ENCODE measurements around the gene TMEM132C. TPM values are rescaled to one million over a fixed set of nuclear protein-coding genes. Genes with fewer than 3 reads are reported as not detected.
A peak's percentile ranks its signal among the peaks of the same experiment; 100 is the strongest.
"Not testable (repeated sequence)": the region's sequence is repeated elsewhere in the genome, so short reads cannot be mapped to it uniquely, and the experiment has no call there.

The TMEM132C gene
- total and polyA plus RNA-seq, 5 donors, result 4.9 to 16.3 (median 9.4) TPM

GRCh38 chr12:128474916-128475315, 207.9 kb downstream of the TMEM132C start:
- WGBS, result 81% methylated on average over 10 of the region's 10 CpGs
- no peak overlapping the region for H3K27ac ChIP-seq (ENCODE audit: low read length)
- H3K4me3 ChIP-seq (ENCODE audit: low read length), result no peak overlapping the region
- intact Hi-C loops (cut with DNase I), result no loop called here
- ATAC-seq, result no peak
- no peak for DNase-seq
- no peaks in the 10 kb centered on the region for H3K9me3 ChIP-seq (ENCODE audit: control insufficient read depth, low read length)
- H3K27me3 ChIP-seq (ENCODE audit: control insufficient read depth, insufficient read depth), result no peaks in the 10 kb centered on the region
- no peaks in the 10 kb centered on the region for H3K4me1 ChIP-seq (ENCODE audit: control insufficient read depth, insufficient read depth, low read length)

- no peak overlapping the region for H3K27ac ChIP-seq (ENCODE audit: low read length)
- intact Hi-C loops (cut with DNase I), result no loop called here
- H3K27me3 ChIP-seq (ENCODE audit: control insufficient read depth, insufficient read depth), result no peaks in the 10 kb centered on the region
- 49% methylated on average over 7 of the region's 7 CpGs for WGBS
- DNase-seq (no peak), ATAC-seq (no peak)
- no peak overlapping the region for H3K4me3 ChIP-seq (ENCODE audit: low read length)
- no peaks in the 10 kb centered on the region for H3K9me3 ChIP-seq (ENCODE audit: control insufficient read depth, low read length)
- no peaks in the 10 kb centered on the region for H3K4me1 ChIP-seq (ENCODE audit: control insufficient read depth, insufficient read depth, low read length)
Observed at GRCh38 chr12:128476266-128476665, 209.3 kb downstream of the TMEM132C start.

GRCh38 chr12:128483526-128484255, 216.7 kb downstream of the TMEM132C start:
- H3K4me1 ChIP-seq (ENCODE audit: control insufficient read depth, insufficient read depth, low read length), result no peaks in the 10 kb centered on the region
- ATAC-seq, result no peak
- no peaks in the 10 kb centered on the region for H3K9me3 ChIP-seq (ENCODE audit: control insufficient read depth, low read length)
- no peaks in the 10 kb centered on the region for H3K27me3 ChIP-seq (ENCODE audit: control insufficient read depth, insufficient read depth)
- intact Hi-C loops (cut with DNase I), result no loop called here
- 78% methylated on average over 9 of the region's 9 CpGs for WGBS
- no peak overlapping the region for H3K4me3 ChIP-seq (ENCODE audit: low read length)
- H3K27ac ChIP-seq (ENCODE audit: low read length), result no peak overlapping the region
- DNase-seq, result no peak

- DNase-seq; ATAC-seq; H3K27me3 ChIP-seq (ENCODE audit: control insufficient read depth, insufficient read depth); H3K4me1 ChIP-seq (ENCODE audit: control insufficient read depth, insufficient read depth, low read length); intact Hi-C loops (cut with DNase I); H3K27ac ChIP-seq (ENCODE audit: low read length); H3K4me3 ChIP-seq (ENCODE audit: low read length); H3K9me3 ChIP-seq (ENCODE audit: control insufficient read depth, low read length): not testable (repeated sequence)
- WGBS, result 91% methylated on average over 13 of the region's 13 CpGs
Observed at GRCh38 chr12:128497376-128497775, 230.4 kb downstream of the TMEM132C start.

GRCh38 chr12:128507470-128507869, 240.5 kb downstream of the TMEM132C start:
- Histone ChIP-seq H3K27ac (ENCODE audit: low read length) (no peak overlapping the region), H3K4me1 (ENCODE audit: control insufficient read depth, insufficient read depth, low read length) (no peaks in the 10 kb centered on the region), H3K27me3 (ENCODE audit: control insufficient read depth, insufficient read depth) (no peaks in the 10 kb centered on the region), H3K9me3 (ENCODE audit: control insufficient read depth, low read length) (no peaks in the 10 kb centered on the region), H3K4me3 (ENCODE audit: low read length) (no peak overlapping the region)
- 78% methylated on average over 7 of the region's 7 CpGs for WGBS
- ATAC-seq (no peak), DNase-seq (no peak)
- intact Hi-C loops (cut with DNase I), result no loop called here

- 90% methylated on average over 4 of the region's 4 CpGs for whole genome bisulfite sequencing
- ATAC-seq, result no peak
- intact Hi-C loops (cut with DNase I), result no loop called here
- no peaks in the 10 kb centered on the region for H3K4me1 ChIP-seq (ENCODE audit: control insufficient read depth, insufficient read depth, low read length)
- H3K27ac ChIP-seq (ENCODE audit: low read length), result no peak overlapping the region
- DNase-seq, result no peak
- H3K27me3 ChIP-seq (ENCODE audit: control insufficient read depth, insufficient read depth), result no peaks in the 10 kb centered on the region
- H3K9me3 ChIP-seq (ENCODE audit: control insufficient read depth, low read length), result no peaks in the 10 kb centered on the region
- H3K4me3 ChIP-seq (ENCODE audit: low read length), result no peak overlapping the region
Observed at GRCh38 chr12:128509170-128509569, 242.2 kb downstream of the TMEM132C start.

GRCh38 chr12:128510511-128510910, 243.5 kb downstream of the TMEM132C start:
- Histone ChIP-seq H3K9me3 (ENCODE audit: control insufficient read depth, low read length) (no peaks in the 10 kb centered on the region), H3K4me1 (ENCODE audit: control insufficient read depth, insufficient read depth, low read length) (no peaks in the 10 kb centered on the region), H3K4me3 (ENCODE audit: low read length) (no peak overlapping the region), H3K27me3 (ENCODE audit: control insufficient read depth, insufficient read depth) (no peaks in the 10 kb centered on the region), H3K27ac (ENCODE audit: low read length) (no peak overlapping the region)
- 78% methylated on average over 8 of the region's 8 CpGs for WGBS
- DNase-seq (no peak), ATAC-seq (no peak)
- intact Hi-C loops (cut with DNase I), result no loop called here

GRCh38 chr12:128513331-128513730, 246.4 kb downstream of the TMEM132C start:
- DNase-seq (no peak), ATAC-seq (no peak)
- H3K9me3 ChIP-seq (ENCODE audit: control insufficient read depth, low read length), result no peaks in the 10 kb centered on the region
- H3K27me3 ChIP-seq (ENCODE audit: control insufficient read depth, insufficient read depth), result no peaks in the 10 kb centered on the region
- no peak overlapping the region for H3K4me3 ChIP-seq (ENCODE audit: low read length)
- H3K4me1 ChIP-seq (ENCODE audit: control insufficient read depth, insufficient read depth, low read length), result no peaks in the 10 kb centered on the region
- intact Hi-C loops (cut with DNase I), result no loop called here
- WGBS, result 63% methylated on average over 6 of the region's 6 CpGs
- no peak overlapping the region for H3K27ac ChIP-seq (ENCODE audit: low read length)

GRCh38 chr12:128513831-128514230, 246.9 kb downstream of the TMEM132C start:
- WGBS, result 69% methylated on average over 6 of the region's 6 CpGs

GRCh38 chr12:128518644-128519043, 251.7 kb downstream of the TMEM132C start:
- Histone ChIP-seq H3K27me3 (ENCODE audit: control insufficient read depth, insufficient read depth) (no peaks in the 10 kb centered on the region), H3K27ac (ENCODE audit: low read length) (no peak overlapping the region), H3K4me3 (ENCODE audit: low read length) (no peak overlapping the region), H3K4me1 (ENCODE audit: control insufficient read depth, insufficient read depth, low read length) (no peaks in the 10 kb centered on the region), H3K9me3 (ENCODE audit: control insufficient read depth, low read length) (peaks cover 2% of the 10 kb centered on the region)
- DNase-seq, result no peak
- ATAC-seq, result no peak
- intact Hi-C loops (cut with DNase I), result no loop called here
- 68% methylated on average over 4 of the region's 4 CpGs for WGBS

More at GRCh38 chr12:128513831-128514230, 246.9 kb downstream of the TMEM132C start:
- ATAC-seq (no peak), DNase-seq (no peak)
- intact Hi-C loops (cut with DNase I), result no loop called here
- H3K9me3 ChIP-seq (ENCODE audit: control insufficient read depth, low read length), result no peaks in the 10 kb centered on the region
- H3K27ac ChIP-seq (ENCODE audit: low read length), result no peak overlapping the region
- no peak overlapping the region for H3K4me3 ChIP-seq (ENCODE audit: low read length)
- H3K27me3 ChIP-seq (ENCODE audit: control insufficient read depth, insufficient read depth), result no peaks in the 10 kb centered on the region
- no peaks in the 10 kb centered on the region for H3K4me1 ChIP-seq (ENCODE audit: control insufficient read depth, insufficient read depth, low read length)

GRCh38 chr12:128519426-128519825, 252.5 kb downstream of the TMEM132C start:
- intact Hi-C loops (cut with DNase I), result no loop called here
- no peak overlapping the region for H3K4me3 ChIP-seq (ENCODE audit: low read length)
- H3K27ac ChIP-seq (ENCODE audit: low read length), result no peak overlapping the region
- H3K4me1 ChIP-seq (ENCODE audit: control insufficient read depth, insufficient read depth, low read length), result no peaks in the 10 kb centered on the region
- WGBS, result 41% methylated on average over 3 of the region's 3 CpGs
- no peak for DNase-seq
- no peak for ATAC-seq
- H3K9me3 ChIP-seq (ENCODE audit: control insufficient read depth, low read length), result peaks cover 2% of the 10 kb centered on the region
- no peaks in the 10 kb centered on the region for H3K27me3 ChIP-seq (ENCODE audit: control insufficient read depth, insufficient read depth)

GRCh38 chr12:128521981-128522380, 255.0 kb downstream of the TMEM132C start:
- WGBS, result 78% methylated on average over 10 of the region's 10 CpGs
- intact Hi-C loops (cut with DNase I), result no loop called here
- ATAC-seq (peak in 1 of 2 donors; percentile 23), DNase-seq (no peak)
- Histone ChIP-seq H3K4me1 (ENCODE audit: control insufficient read depth, insufficient read depth, low read length) (no peaks in the 10 kb centered on the region), H3K27me3 (ENCODE audit: control insufficient read depth, insufficient read depth) (no peaks in the 10 kb centered on the region), H3K27ac (ENCODE audit: low read length) (no peak overlapping the region), H3K9me3 (ENCODE audit: control insufficient read depth, low read length) (peaks cover 2% of the 10 kb centered on the region), H3K4me3 (ENCODE audit: low read length) (no peak overlapping the region)
